HepG2 (cell line): Measurements from ENCODE around the gene PIK3CB. TPM values are rescaled to one million over a fixed set of nuclear protein-coding genes. Genes with fewer than 3 reads are reported as not detected.

ENCODE experiments used
- BATF2 ChIP-seq: sonication (generic); formaldehyde crosslinking; IDR thresholded peaks from 2 replicates; pipeline ENCODE4 v1.8.0; 2022; ENCODE audit warnings: mild to moderate bottlenecking, missing genetic modification reagents, moderate library complexity
- CC2D1A ChIP-seq: sonication (generic); formaldehyde crosslinking; IDR thresholded peaks from 2 replicates; pipeline ENCODE4 v1.8.1; 2023; ENCODE audit warnings: mild to moderate bottlenecking, missing genetic modification reagents
- EP300 ChIP-seq, 3 experiments: sonication (generic) in 1 of 3; formaldehyde crosslinking in 1 of 3; IDR thresholded peaks; 2 replicates each; pipeline versions ENCODE4 v1.5.1 to v1.6.1; 2011 to 2020; ENCODE audit warnings: low read depth in 2 of 3, low read length in 2 of 3, borderline replicate concordance in 1 of 3, improper control_type of control experiment in 1 of 3, mild to moderate bottlenecking in 1 of 3, missing genetic modification reagents in 1 of 3, moderate library complexity in 1 of 3
- ERF ChIP-seq: IDR thresholded peaks from 2 replicates; pipeline ENCODE4 v1.6.1; 2018; ENCODE audit warnings: missing biosample characterization, missing genetic modification reagents
- HOXA3 ChIP-seq: sonication (generic); formaldehyde crosslinking; IDR thresholded peaks from 2 replicates; pipeline ENCODE4 v1.5.0; 2020; ENCODE audit warnings: missing genetic modification reagents
- HOXA7 ChIP-seq: sonication (generic); formaldehyde crosslinking; IDR thresholded peaks from 2 replicates; pipeline ENCODE4 v1.8.1; 2022; ENCODE audit warnings: mild to moderate bottlenecking, missing genetic modification reagents, moderate library complexity
- IRF2 ChIP-seq: IDR thresholded peaks from 2 replicates; pipeline ENCODE4 v1.6.1; 2018; ENCODE audit warnings: missing genetic modification reagents, missing compliant biosample characterization
- KLF12 ChIP-seq: sonication (generic); formaldehyde crosslinking; IDR thresholded peaks from 2 replicates; pipeline ENCODE4 v1.4.0; 2020; ENCODE audit warnings: missing genetic modification reagents, borderline replicate concordance
- NFYC ChIP-seq: IDR thresholded peaks from 2 replicates; pipeline ENCODE4 v1.6.1; 2016; ENCODE audit warnings: missing genetic modification reagents, missing compliant biosample characterization
- NR2F6 ChIP-seq, 2 experiments: IDR thresholded peaks; 2 replicates each; pipeline ENCODE4 v1.6.1; 2016; ENCODE audit warnings: antibody characterized with exemption in 1 of 2, mild to moderate bottlenecking in 1 of 2
- SOX13 ChIP-seq, 3 experiments: fragments of 450-650 bp in 1 of 3; sonication (generic) in 1 of 3; formaldehyde crosslinking in 1 of 3; IDR thresholded peaks in 2 of 3; conservative IDR thresholded peaks in 1 of 3; 2 replicates each; pipeline versions ENCODE4 v1.5.0 to v1.6.1; 2016 to 2020; ENCODE audit warnings: antibody characterized with exemption in 1 of 3, mild to moderate bottlenecking in 1 of 3, missing compliant biosample characterization in 1 of 3, missing genetic modification reagents in 1 of 3, moderate library complexity in 1 of 3
- SOX5 ChIP-seq: IDR thresholded peaks from 2 replicates; pipeline ENCODE4 v1.6.1; 2016; ENCODE audit warnings: borderline replicate concordance
- TEAD3 ChIP-seq: optimal IDR thresholded peaks from 2 replicates; pipeline ENCODE3; 2016; ENCODE audit warnings: borderline replicate concordance
- U2AF1 ChIP-seq: fragments of 200-400 bp; formaldehyde crosslinking; optimal IDR thresholded peaks from 2 replicates; pipeline ENCODE3; 2017; ENCODE audit warnings: mild to moderate bottlenecking, low read depth, low read length
- YEATS4 ChIP-seq: sonication (generic); formaldehyde crosslinking; IDR thresholded peaks from 2 replicates; pipeline ENCODE4 v1.4.0; 2020; ENCODE audit warnings: missing genetic modification reagents, borderline replicate concordance
- ZNF24 ChIP-seq: fragments of 450-650 bp; IDR thresholded peaks from 2 replicates; pipeline ENCODE4 v1.6.1; 2017; ENCODE audit warnings: antibody characterized with exemption, mild to moderate bottlenecking
- ZNF333 ChIP-seq: sonication (generic); formaldehyde crosslinking; IDR thresholded peaks from 2 replicates; pipeline ENCODE4 v1.4.0; 2020; ENCODE audit warnings: mild to moderate bottlenecking, missing genetic modification reagents, borderline replicate concordance
- ZNF34 ChIP-seq: sonication (generic); formaldehyde crosslinking; IDR thresholded peaks from 2 replicates; pipeline ENCODE4 v1.4.0; 2020; ENCODE audit warnings: mild to moderate bottlenecking, missing genetic modification reagents, borderline replicate concordance
- ZNF614 ChIP-seq: IDR thresholded peaks from 2 replicates; pipeline ENCODE4 v1.6.1; 2018; ENCODE audit warnings: missing biosample characterization, missing genetic modification reagents, inconsistent platforms, borderline replicate concordance
- polyA plus RNA-seq, 8 experiments: library from polyadenylated mRNA; depleted of rRNA in 3 of 8; stranded (reverse) in 7 of 8; unstranded in 1 of 8; fragments of >200 nt; fragmentation: Illumina TruSeq in 4 of 8; extraction: Trizol in 4 of 8; gene quantifications; 2 replicates each; pipeline versions ENCODE4 v1.2.1 to v1.2.3, GENCODE V29; 2011 to 2016; ENCODE audit warnings: low read depth in 4 of 8, missing spikeins in 1 of 8, mixed read lengths in 1 of 8; ENCODE audit not compliant: insufficient read depth in 1 of 8
- total RNA-seq, 5 experiments: library from RNA; depleted of rRNA; stranded (reverse); fragments of >200 nt; fragmentation: Illumina TruSeq; extraction: Trizol; gene quantifications; 2 replicates each; pipeline ENCODE4 v1.2.3, GENCODE V29; 2016; ENCODE audit warnings: low read depth in 1 of 5
- TF ChIP-seq, protein P1 (sequence below): sonication (generic); formaldehyde crosslinking; IDR thresholded peaks from 2 replicates; pipeline ENCODE4; 2020; ENCODE audit warnings: missing genetic modification reagents, mild to moderate bottlenecking, borderline replicate concordance
- TF ChIP-seq, protein P2 (sequence below): IDR thresholded peaks from 2 replicates; pipeline ENCODE4 v1.4.0; 2020; ENCODE audit warnings: mild to moderate bottlenecking, missing genetic modification reagents

The PIK3CB gene
- total and polyA plus RNA-seq, 2 of the 13 experiments (the other 11 are each of a cell fraction or from before 2014, with no cell fraction given) = 6.6 to 18.7 TPM

DNA sequence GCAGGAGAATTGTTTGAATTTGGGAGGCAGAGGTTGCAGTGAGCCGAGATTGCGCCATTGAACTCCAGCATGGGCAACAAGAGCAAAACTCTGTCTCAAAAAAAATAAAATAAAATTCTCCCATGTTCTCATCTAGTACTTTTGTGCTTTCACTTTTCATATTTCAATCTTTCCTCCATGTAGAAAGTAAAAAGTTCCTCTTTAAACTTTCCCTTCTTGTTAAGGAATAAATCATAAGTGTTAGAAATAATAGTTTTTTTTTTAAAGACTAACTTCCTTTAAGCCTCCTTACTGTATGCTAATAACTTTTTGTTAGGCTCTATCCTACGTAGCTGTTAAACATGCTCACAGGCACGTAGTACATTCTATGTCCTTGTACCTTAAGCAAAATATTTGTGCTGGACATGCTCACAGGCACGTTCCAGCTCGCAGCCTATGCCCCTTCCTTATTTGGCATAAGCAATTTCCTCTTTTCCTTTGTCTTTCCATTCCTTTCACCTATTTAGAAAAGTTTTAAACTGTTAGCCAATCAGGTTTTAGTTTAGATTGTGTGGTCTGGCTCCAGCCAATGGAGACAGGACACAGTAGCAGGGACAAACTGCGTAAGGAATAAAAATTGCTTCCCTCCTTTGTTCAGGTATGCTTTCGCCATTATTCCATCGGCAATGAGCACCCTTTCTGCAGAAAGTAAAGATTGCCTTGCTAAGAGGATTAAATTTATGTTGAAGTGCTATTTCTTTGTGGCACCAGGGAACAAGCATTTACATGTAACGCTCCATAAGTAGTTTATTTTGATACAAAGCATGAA is 38.9 kb upstream of the PIK3CB start (continued):
- peak in 1 of 2 experiments; percentile 57; a peak in 1 of 4 replicates for TF ChIP-seq EP300 (IDR thresholded peaks at IDR 0.05; ENCODE audit: low read depth in 2 of 2, low read length in 2 of 2)
- no peak for TF ChIP-seq EP300 (CRISPR knock-in tag; IDR thresholded peaks at IDR 0.05; ENCODE audit: borderline replicate concordance)
- no peak for TF ChIP-seq ZNF614 (CRISPR knock-in tag)
- TF ChIP-seq ZNF24 = no peak
- peak; percentile 43; the same call in 1 of the 2 replicates for TF ChIP-seq ERF (CRISPR knock-in tag)
- no peak for TF ChIP-seq KLF12 (CRISPR knock-in tag)
- 0 out of 2 replicates have a peak, but pooled peaks have one; percentile 23 for TF ChIP-seq IRF2
- TF ChIP-seq TEAD3 (CRISPR knock-in tag) = peak; percentile 83
- TF ChIP-seq ZNF34 (CRISPR knock-in tag) = no peak
- no peak for TF ChIP-seq SOX13 (IDR thresholded peaks at IDR 0.05)
- TF ChIP-seq SOX13 (CRISPR knock-in tag; conservative IDR thresholded peaks at IDR 0.05 in 1 of 2, IDR thresholded peaks at IDR 0.05 in 1 of 2) = peak in 1 of 2 experiments; percentile 69; a peak in 1 of 4 replicates
- 0 out of 2 replicates have a peak, but pooled peaks have one; percentile 27 for TF ChIP-seq YEATS4 (CRISPR knock-in tag)
- TF ChIP-seq, protein P1, sequence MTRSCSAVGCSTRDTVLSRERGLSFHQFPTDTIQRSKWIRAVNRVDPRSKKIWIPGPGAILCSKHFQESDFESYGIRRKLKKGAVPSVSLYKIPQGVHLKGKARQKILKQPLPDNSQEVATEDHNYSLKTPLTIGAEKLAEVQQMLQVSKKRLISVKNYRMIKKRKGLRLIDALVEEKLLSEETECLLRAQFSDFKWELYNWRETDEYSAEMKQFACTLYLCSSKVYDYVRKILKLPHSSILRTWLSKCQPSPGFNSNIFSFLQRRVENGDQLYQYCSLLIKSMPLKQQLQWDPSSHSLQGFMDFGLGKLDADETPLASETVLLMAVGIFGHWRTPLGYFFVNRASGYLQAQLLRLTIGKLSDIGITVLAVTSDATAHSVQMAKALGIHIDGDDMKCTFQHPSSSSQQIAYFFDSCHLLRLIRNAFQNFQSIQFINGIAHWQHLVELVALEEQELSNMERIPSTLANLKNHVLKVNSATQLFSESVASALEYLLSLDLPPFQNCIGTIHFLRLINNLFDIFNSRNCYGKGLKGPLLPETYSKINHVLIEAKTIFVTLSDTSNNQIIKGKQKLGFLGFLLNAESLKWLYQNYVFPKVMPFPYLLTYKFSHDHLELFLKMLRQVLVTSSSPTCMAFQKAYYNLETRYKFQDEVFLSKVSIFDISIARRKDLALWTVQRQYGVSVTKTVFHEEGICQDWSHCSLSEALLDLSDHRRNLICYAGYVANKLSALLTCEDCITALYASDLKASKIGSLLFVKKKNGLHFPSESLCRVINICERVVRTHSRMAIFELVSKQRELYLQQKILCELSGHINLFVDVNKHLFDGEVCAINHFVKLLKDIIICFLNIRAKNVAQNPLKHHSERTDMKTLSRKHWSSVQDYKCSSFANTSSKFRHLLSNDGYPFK (CRISPR knock-in tag) = no peak
- no peak for TF ChIP-seq NR2F6 (IDR thresholded peaks at IDR 0.05)
- no peak for TF ChIP-seq NR2F6 (CRISPR knock-in tag; IDR thresholded peaks at IDR 0.05)
- no peak for TF ChIP-seq HOXA7 (CRISPR knock-in tag)
- peak; percentile 84 for TF ChIP-seq SOX5
- no peak for TF ChIP-seq CC2D1A
- TF ChIP-seq ZNF333 (CRISPR knock-in tag) = no peak
- peak; percentile 46; the same call in 1 of the 2 replicates for TF ChIP-seq HOXA3 (CRISPR knock-in tag)
- TF ChIP-seq, protein P2, sequence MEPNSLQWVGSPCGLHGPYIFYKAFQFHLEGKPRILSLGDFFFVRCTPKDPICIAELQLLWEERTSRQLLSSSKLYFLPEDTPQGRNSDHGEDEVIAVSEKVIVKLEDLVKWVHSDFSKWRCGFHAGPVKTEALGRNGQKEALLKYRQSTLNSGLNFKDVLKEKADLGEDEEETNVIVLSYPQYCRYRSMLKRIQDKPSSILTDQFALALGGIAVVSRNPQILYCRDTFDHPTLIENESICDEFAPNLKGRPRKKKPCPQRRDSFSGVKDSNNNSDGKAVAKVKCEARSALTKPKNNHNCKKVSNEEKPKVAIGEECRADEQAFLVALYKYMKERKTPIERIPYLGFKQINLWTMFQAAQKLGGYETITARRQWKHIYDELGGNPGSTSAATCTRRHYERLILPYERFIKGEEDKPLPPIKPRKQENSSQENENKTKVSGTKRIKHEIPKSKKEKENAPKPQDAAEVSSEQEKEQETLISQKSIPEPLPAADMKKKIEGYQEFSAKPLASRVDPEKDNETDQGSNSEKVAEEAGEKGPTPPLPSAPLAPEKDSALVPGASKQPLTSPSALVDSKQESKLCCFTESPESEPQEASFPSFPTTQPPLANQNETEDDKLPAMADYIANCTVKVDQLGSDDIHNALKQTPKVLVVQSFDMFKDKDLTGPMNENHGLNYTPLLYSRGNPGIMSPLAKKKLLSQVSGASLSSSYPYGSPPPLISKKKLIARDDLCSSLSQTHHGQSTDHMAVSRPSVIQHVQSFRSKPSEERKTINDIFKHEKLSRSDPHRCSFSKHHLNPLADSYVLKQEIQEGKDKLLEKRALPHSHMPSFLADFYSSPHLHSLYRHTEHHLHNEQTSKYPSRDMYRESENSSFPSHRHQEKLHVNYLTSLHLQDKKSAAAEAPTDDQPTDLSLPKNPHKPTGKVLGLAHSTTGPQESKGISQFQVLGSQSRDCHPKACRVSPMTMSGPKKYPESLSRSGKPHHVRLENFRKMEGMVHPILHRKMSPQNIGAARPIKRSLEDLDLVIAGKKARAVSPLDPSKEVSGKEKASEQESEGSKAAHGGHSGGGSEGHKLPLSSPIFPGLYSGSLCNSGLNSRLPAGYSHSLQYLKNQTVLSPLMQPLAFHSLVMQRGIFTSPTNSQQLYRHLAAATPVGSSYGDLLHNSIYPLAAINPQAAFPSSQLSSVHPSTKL (CRISPR knock-in tag) = peak; percentile 66; the same call in 1 of the 2 replicates
- no peak for TF ChIP-seq BATF2 (CRISPR knock-in tag)
- peak; percentile 77 for TF ChIP-seq NFYC (CRISPR knock-in tag)
- no peak for TF ChIP-seq U2AF1
